OCI-LY3 (cell line): ENCODE measurements around the gene FZD2.

ENCODE experiments used
- EZH2phosphoT487 ChIP-seq: fragments of 200-600 bp; shearing (Covaris generic); IDR thresholded peaks from 2 replicates; pipeline ENCODE4 v1.6.1; 2018; ENCODE audit warnings: antibody characterized with exemption, mixed run types, low read depth
- TF ChIP-seq, protein P1 (sequence below): fragments of 200-600, 300-600 bp; sonication (generic); IDR thresholded peaks from 2 replicates; pipeline ENCODE4 v1.5.1; 2014; ENCODE audit warnings: antibody characterized with exemption, low read length, low read depth

DNA sequence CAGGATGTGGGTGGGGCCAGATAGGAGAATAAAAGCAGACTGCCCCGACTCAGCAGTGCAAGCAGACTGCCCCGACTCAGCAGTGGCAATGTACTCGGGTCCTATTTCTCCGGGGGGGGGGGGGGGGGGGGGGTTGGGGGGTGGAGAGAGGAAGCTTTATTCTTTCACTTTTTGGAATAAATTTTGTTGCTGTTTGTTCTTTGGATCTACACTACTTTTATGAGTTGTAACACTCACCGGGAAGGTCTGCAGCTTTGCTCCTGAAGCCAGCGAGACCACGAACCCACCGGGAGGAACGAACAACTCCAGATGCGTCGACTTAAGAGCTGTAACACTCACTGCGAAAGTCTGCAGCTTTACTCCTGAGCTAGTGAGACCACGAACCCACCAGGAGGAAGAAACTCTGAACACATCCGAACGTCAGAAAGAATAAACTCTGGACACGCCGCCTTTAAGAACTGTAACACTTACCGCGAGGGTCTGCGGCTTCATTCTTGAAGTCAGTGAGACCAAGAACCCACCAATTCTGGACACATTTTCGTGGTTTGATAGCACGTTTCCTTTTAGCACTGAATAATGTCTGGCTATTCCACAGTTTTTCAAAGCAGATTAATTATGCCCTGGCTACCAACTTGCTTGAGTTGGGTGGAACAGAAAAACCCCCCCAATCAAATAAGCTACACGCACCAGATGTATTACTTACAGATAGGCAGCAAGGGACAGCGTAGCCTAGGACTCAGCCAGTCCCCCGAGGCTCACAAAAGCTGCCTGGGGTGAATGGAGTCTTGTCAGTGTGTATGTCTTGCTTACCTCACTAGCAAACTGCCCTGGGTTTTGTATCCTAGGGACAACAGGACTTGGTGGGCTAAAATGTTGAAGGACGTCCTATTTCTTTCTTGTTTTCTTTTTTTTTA, 11.9 kb downstream of the FZD2 start:
- TF ChIP-seq, protein P1, sequence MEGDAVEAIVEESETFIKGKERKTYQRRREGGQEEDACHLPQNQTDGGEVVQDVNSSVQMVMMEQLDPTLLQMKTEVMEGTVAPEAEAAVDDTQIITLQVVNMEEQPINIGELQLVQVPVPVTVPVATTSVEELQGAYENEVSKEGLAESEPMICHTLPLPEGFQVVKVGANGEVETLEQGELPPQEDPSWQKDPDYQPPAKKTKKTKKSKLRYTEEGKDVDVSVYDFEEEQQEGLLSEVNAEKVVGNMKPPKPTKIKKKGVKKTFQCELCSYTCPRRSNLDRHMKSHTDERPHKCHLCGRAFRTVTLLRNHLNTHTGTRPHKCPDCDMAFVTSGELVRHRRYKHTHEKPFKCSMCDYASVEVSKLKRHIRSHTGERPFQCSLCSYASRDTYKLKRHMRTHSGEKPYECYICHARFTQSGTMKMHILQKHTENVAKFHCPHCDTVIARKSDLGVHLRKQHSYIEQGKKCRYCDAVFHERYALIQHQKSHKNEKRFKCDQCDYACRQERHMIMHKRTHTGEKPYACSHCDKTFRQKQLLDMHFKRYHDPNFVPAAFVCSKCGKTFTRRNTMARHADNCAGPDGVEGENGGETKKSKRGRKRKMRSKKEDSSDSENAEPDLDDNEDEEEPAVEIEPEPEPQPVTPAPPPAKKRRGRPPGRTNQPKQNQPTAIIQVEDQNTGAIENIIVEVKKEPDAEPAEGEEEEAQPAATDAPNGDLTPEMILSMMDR = no peak
- no peak for TF ChIP-seq EZH2phosphoT487
